H1 (cell line): ENCODE results near the gene CDC42EP3. TPM values are rescaled to one million over a fixed set of nuclear protein-coding genes. Genes with fewer than 3 reads are reported as not detected.

Source experiments
- CTCF ChIA-PET: fragments of 300-600 bp; sonication (Branson Sonifier 250); formaldehyde crosslinking; loops from one replicate; lab custom pipeline; 2021; ENCODE audit not compliant: partially characterized antibody; lab: Charles Lee
- POLR2A ChIA-PET: fragments of 300-600 bp; sonication (Branson Sonifier 250); formaldehyde crosslinking; loops from one replicate; lab custom pipeline; 2021; ENCODE audit warnings: inconsistent platforms; ENCODE audit not compliant: partially characterized antibody; lab: Charles Lee
- DNase-seq, 2 experiments: peaks; one replicate each; pipeline versions ENCODE4 v3.0.0 to v3.0.0-alpha.2; 2010 to 2022; ENCODE audit warnings: low spot score in 2 of 2, low read depth in 1 of 2, mixed read lengths in 1 of 2
- FAIRE-seq: peaks from 2 replicates; lab custom pipeline; 2011; peaks lifted over from hg19 to GRCh38; lab: Jason Lieb, UNC
- H2AFZ ChIP-seq: 2 replicates; pipeline ENCODE4 v1.8.1; 2012; ENCODE audit warnings: low read length, inconsistent platforms
- H2AK5ac ChIP-seq: 2 replicates; pipeline ENCODE4 v1.6.1; 2013; ENCODE audit warnings: low read depth, low read length
- H2BK120ac ChIP-seq: replicated peaks from 2 replicates; pipeline ENCODE3; 2013; ENCODE audit warnings: low read depth, low read length, inconsistent platforms
- H2BK12ac ChIP-seq: 2 replicates; pipeline ENCODE4 v1.6.1; 2013; ENCODE audit warnings: low read depth, low read length
- H2BK15ac ChIP-seq: 2 replicates; pipeline ENCODE4 v1.6.1; 2013; ENCODE audit warnings: low read length
- H2BK20ac ChIP-seq: 2 replicates; pipeline ENCODE4 v1.6.1; 2013; ENCODE audit warnings: low read length
- H2BK5ac ChIP-seq: 2 replicates; pipeline ENCODE4 v1.6.1; 2013; ENCODE audit warnings: low read depth, low read length
- H3K14ac ChIP-seq: 2 replicates; pipeline ENCODE4 v1.6.1; 2013; ENCODE audit warnings: inconsistent platforms; ENCODE audit not compliant: insufficient read length
- H3K18ac ChIP-seq: 2 replicates; pipeline ENCODE4 v1.6.1; 2013; ENCODE audit warnings: low read length; ENCODE audit errors: extremely low read depth
- H3K23ac ChIP-seq: 2 replicates; pipeline ENCODE4 v1.6.1; 2013; ENCODE audit warnings: inconsistent platforms; ENCODE audit not compliant: insufficient read length
- H3K23me2 ChIP-seq: 2 replicates; pipeline ENCODE4 v1.6.1; 2013; ENCODE audit warnings: low read depth, low read length
- H3K27ac ChIP-seq: 2 replicates; pipeline ENCODE4 v1.6.1; 2011; ENCODE audit warnings: low read depth, low read length, inconsistent platforms
- H3K27me3 ChIP-seq, 4 experiments: replicated peaks in 1 of 4; 1 replicate in 1 of 4; 2 replicates in 3 of 4; pipeline versions ENCODE4 v1.6.1 to v1.8.1; 2011 to 2013; ENCODE audit warnings: low read length in 3 of 4, mild to moderate bottlenecking in 3 of 4, inconsistent platforms in 2 of 4, mixed read lengths in 2 of 4, moderate library complexity in 1 of 4; ENCODE audit not compliant: control insufficient read depth in 3 of 4, insufficient read depth in 3 of 4; ENCODE audit errors: extremely low read depth in 1 of 4
- H3K36me3 ChIP-seq, 4 experiments: 2 replicates each; pipeline versions ENCODE4 v1.6.1 to v1.8.1; 2011 to 2013; ENCODE audit warnings: mild to moderate bottlenecking in 4 of 4, low read length in 3 of 4, moderate library complexity in 2 of 4, control low read depth in 1 of 4, inconsistent platforms in 1 of 4; ENCODE audit not compliant: insufficient read depth in 4 of 4, control insufficient read depth in 2 of 4
- H3K4ac ChIP-seq: replicated peaks from 2 replicates; pipeline ENCODE3; 2013; ENCODE audit warnings: low read length, low read depth, mixed read lengths, inconsistent platforms; ENCODE audit not compliant: insufficient read length
- H3K4me1 ChIP-seq, 4 experiments: replicated peaks in 1 of 4; 1 replicate in 1 of 4; 2 replicates in 3 of 4; pipeline versions ENCODE4 v1.6.1 to v1.8.1; 2011 to 2013; ENCODE audit warnings: low read length in 3 of 4, inconsistent platforms in 2 of 4, mixed read lengths in 1 of 4; ENCODE audit not compliant: insufficient read depth in 4 of 4, control insufficient read depth in 3 of 4
- H3K4me2 ChIP-seq, 2 experiments: 2 replicates each; pipeline versions ENCODE4 v1.6.1 to v1.8.1; 2011 to 2013; ENCODE audit warnings: low read depth in 2 of 2, low read length in 2 of 2, control low read depth in 1 of 2, inconsistent platforms in 1 of 2, mild to moderate bottlenecking in 1 of 2; ENCODE audit not compliant: insufficient read depth in 1 of 2
- H3K4me3 ChIP-seq, 4 experiments: fragments of 200-600, 300-600 bp in 1 of 4; sonication (generic), shearing (Covaris generic), sonication (Bioruptor Twin) in 1 of 4; 2 replicates each; pipeline versions ENCODE4 v1.5.1 to v1.8.1; 2011 to 2016; ENCODE audit warnings: low read length in 4 of 4, low read depth in 3 of 4, control low read depth in 2 of 4, inconsistent platforms in 2 of 4, mild to moderate bottlenecking in 2 of 4, mixed read lengths in 1 of 4, moderate library complexity in 1 of 4; ENCODE audit not compliant: insufficient read depth in 2 of 4; ENCODE audit errors: extremely low read depth in 1 of 4
- H3K56ac ChIP-seq: replicated peaks from 2 replicates; pipeline ENCODE3; 2013; ENCODE audit warnings: low read depth, mild to moderate bottlenecking, mixed read lengths, low read length, inconsistent platforms; ENCODE audit not compliant: insufficient read length
- H3K79me1 ChIP-seq: 2 replicates; pipeline ENCODE4 v1.6.1; 2013; ENCODE audit warnings: low read depth, low read length, control low read depth
- H3K79me2 ChIP-seq, 2 experiments: 2 replicates each; pipeline versions ENCODE4 v1.6.1 to v1.8.1; 2012 to 2013; ENCODE audit warnings: low read length in 2 of 2, mild to moderate bottlenecking in 2 of 2, inconsistent platforms in 1 of 2; ENCODE audit not compliant: insufficient read depth in 2 of 2, control insufficient read depth in 1 of 2
- H3K9ac ChIP-seq, 4 experiments: replicated peaks in 1 of 4; 1 replicate in 1 of 4; 2 replicates in 3 of 4; pipeline versions ENCODE4 v1.6.1 to v1.8.1; 2011 to 2013; ENCODE audit warnings: low read depth in 3 of 4, low read length in 3 of 4, control low read depth in 2 of 4, mild to moderate bottlenecking in 2 of 4, moderate library complexity in 2 of 4, inconsistent platforms in 1 of 4; ENCODE audit errors: extremely low read depth in 1 of 4
- H3K9me3 ChIP-seq, 2 experiments: 2 replicates each; pipeline versions ENCODE4 v1.6.1 to v1.8.1; 2012 to 2013; ENCODE audit warnings: mild to moderate bottlenecking in 2 of 2, moderate library complexity in 2 of 2, control low read depth in 1 of 2, inconsistent platforms in 1 of 2, low read depth in 1 of 2, low read length in 1 of 2, mixed read lengths in 1 of 2; ENCODE audit not compliant: insufficient read depth in 2 of 2
- H4K20me1 ChIP-seq, 2 experiments: replicated peaks in 1 of 2; 2 replicates each; pipeline versions ENCODE3 to v1.8.1; 2011 to 2013; ENCODE audit warnings: inconsistent platforms in 2 of 2, low read length in 2 of 2, mild to moderate bottlenecking in 1 of 2; ENCODE audit not compliant: insufficient read depth in 2 of 2, control insufficient read depth in 1 of 2
- H4K5ac ChIP-seq: 2 replicates; pipeline ENCODE4 v1.6.1; 2013; ENCODE audit warnings: low read length, low read depth, mixed read lengths, inconsistent platforms; ENCODE audit not compliant: insufficient read length
- H4K8ac ChIP-seq: 2 replicates; pipeline ENCODE4 v1.8.0; 2013; ENCODE audit warnings: mild to moderate bottlenecking, moderate library complexity, low read length, inconsistent platforms; ENCODE audit not compliant: insufficient read depth; ENCODE audit errors: extremely low read depth
- H4K91ac ChIP-seq: replicated peaks from 2 replicates; pipeline ENCODE3; 2013; ENCODE audit warnings: low read length, mixed read lengths, inconsistent platforms; ENCODE audit not compliant: insufficient read length
- BCL11A ChIP-seq, 2 experiments: IDR thresholded peaks; one replicate each; pipeline ENCODE4 v1.6.1; 2011; ENCODE audit warnings: low read depth in 2 of 2, low read length in 2 of 2, mild to moderate bottlenecking in 2 of 2
- CBX8 ChIP-seq: fragments of 300-800, 300-1000 bp; sonication (generic); IDR thresholded peaks from 2 replicates; pipeline ENCODE4 v1.7.1; 2016; ENCODE audit warnings: low read depth, low read length, borderline replicate concordance
- CREB1 ChIP-seq: IDR thresholded peaks from 2 replicates; pipeline ENCODE4 v1.6.1; 2012; ENCODE audit warnings: inconsistent platforms
- EP300 ChIP-seq, 2 experiments: IDR thresholded peaks; 1 replicate in 1 of 2; 2 replicates in 1 of 2; pipeline ENCODE4 v1.6.1; 2011 to 2012; ENCODE audit warnings: low read depth in 2 of 2, low read length in 2 of 2, mild to moderate bottlenecking in 2 of 2, borderline replicate concordance in 1 of 2, inconsistent platforms in 1 of 2, moderate library complexity in 1 of 2
- FOSL1 ChIP-seq: IDR thresholded peaks from 2 replicates; pipeline ENCODE4 v1.6.1; 2011; ENCODE audit warnings: mild to moderate bottlenecking, low read depth, low read length, moderate library complexity; ENCODE audit not compliant: insufficient read depth
- JUN ChIP-seq: IDR thresholded peaks from 2 replicates; pipeline ENCODE4 v1.6.1; 2011; ENCODE audit warnings: low read depth, mild to moderate bottlenecking, improper control_type of control experiment, low read length
- KDM1A ChIP-seq: fragments of 200-600, 300-600 bp; sonication (generic); IDR thresholded peaks from 2 replicates; pipeline ENCODE4 v1.7.1; 2016; ENCODE audit warnings: mild to moderate bottlenecking, low read length, borderline replicate concordance
- PHF8 ChIP-seq: fragments of 200-600 bp; sonication (generic); conservative IDR thresholded peaks from 2 replicates; pipeline ENCODE4 v1.7.1; 2012; ENCODE audit warnings: low read depth, mild to moderate bottlenecking, inconsistent platforms, low read length, moderate library complexity
- RAD21 ChIP-seq, 2 experiments: IDR thresholded peaks in 1 of 2; conservative IDR thresholded peaks in 1 of 2; 2 replicates each; pipeline ENCODE4 v1.6.1; 2011; ENCODE audit warnings: low read depth in 2 of 2, low read length in 2 of 2, improper control_type of control experiment in 1 of 2, inconsistent platforms in 1 of 2, mild to moderate bottlenecking in 1 of 2, moderate library complexity in 1 of 2
- WGBS, 2 experiments: shearing (Covaris generic) in 1 of 2; methylation state at CpG; one replicate each; pipeline versions ENCODE4 v1.1.6 to v1.1.7; 2013 to 2015; ENCODE audit warnings: low lambda C conversion rate in 2 of 2, mixed read lengths in 2 of 2, inconsistent platforms in 1 of 2, low coverage in 1 of 2, missing lambda C conversion rate in 1 of 2; ENCODE audit not compliant: insufficient replicate concordance in 2 of 2, insufficient coverage in 1 of 2, insufficient read length in 1 of 2; ENCODE audit errors: extremely low coverage in 1 of 2, missing lambda C conversion rate in 1 of 2; 5-methylcytosine and 5-hydroxymethylcytosine counted together
- polyA plus RNA-seq, 7 experiments: library from polyadenylated mRNA; depleted of rRNA in 3 of 7; stranded (reverse) in 5 of 7; unstranded in 2 of 7; fragments of >200 nt in 5 of 7; fragments of 200-250 nt in 2 of 7; gene quantifications; 1 replicate in 5 of 7; 2 replicates in 1 of 7; 4 replicates in 1 of 7; pipeline versions ENCODE4 v1.2.1 to v1.2.3, GENCODE V29; 2011 to 2013; ENCODE audit warnings: missing spikeins in 2 of 7, mixed read lengths in 2 of 7
- total RNA-seq: library from RNA; stranded (reverse); fragmentation: NEBNext Ultra II Directional; extraction: Animal tissue kit (Norgen Biotek cat#: 25700); gene quantifications from 2 replicates; pipeline ENCODE4 v1.2.1, GENCODE V29; 2021
- TF ChIP-seq, protein P1 (sequence below): IDR thresholded peaks from 2 replicates; pipeline ENCODE4 v1.6.1; 2011; ENCODE audit warnings: low read length, improper control_type of control experiment

Gene CDC42EP3
- total and polyA plus RNA-seq, 2 of the 8 experiments (the other 6 are each of a cell fraction or from before 2014, with no cell fraction given): 18.4 to 24.7 TPM

DNA sequence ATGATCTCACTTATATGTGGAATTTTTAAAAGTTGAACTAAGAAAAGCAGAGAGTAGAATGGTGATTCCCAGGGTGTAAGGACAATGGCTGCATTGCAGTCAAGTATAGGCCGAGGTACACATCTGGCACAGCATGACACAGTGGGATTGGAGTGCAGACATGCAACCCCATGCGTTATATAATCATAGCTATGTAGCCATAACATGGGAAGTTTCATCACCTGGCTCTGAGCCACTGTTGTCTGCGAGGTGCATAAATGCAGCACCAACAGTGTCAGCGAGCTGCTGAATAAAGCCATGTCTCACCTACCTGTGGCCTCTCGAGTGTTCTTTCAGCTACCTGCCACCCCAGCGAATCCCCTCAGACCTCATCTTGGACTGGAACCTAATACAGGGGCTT lies 61.7 kb downstream of the CDC42EP3 start:
- no peaks in the 10 kb centered on the region for H3K79me2 ChIP-seq
- H3K9me3 ChIP-seq: no peaks in the 10 kb centered on the region
- H3K4me2 ChIP-seq: no peak overlapping the region
- H3K23me2 ChIP-seq: no peaks in the 10 kb centered on the region
- no peak overlapping the region for H2BK12ac ChIP-seq
- no peaks in the 10 kb centered on the region for H3K79me1 ChIP-seq
- no peak overlapping the region for H2BK15ac ChIP-seq
- H3K14ac ChIP-seq: no peak overlapping the region
- CTCF ChIA-PET: no interaction called here
- WGBS, 2 experiments: 89% methylated on average over 6 of the region's 6 CpGs; no CpG with 5 or more reads in 1 of the 2 experiments
- TF ChIP-seq CBX8 (no peak), EP300 (IDR thresholded peaks at IDR 0.05; ENCODE audit: borderline replicate concordance in 1 of 2, low read depth in 2 of 2, low read length in 2 of 2) (no peak), BCL11A (IDR thresholded peaks at IDR 0.05; ENCODE audit: low read depth in 2 of 2, low read length in 2 of 2) (no peak), FOSL1 (no peak), CREB1 (no peak), KDM1A (no peak), RAD21 (IDR thresholded peaks at IDR 0.05 in 1 of 2, conservative IDR thresholded peaks at IDR 0.05 in 1 of 2; ENCODE audit: low read depth in 2 of 2, low read length in 2 of 2) (no peak), PHF8 (no peak), JUN (no peak)
- TF ChIP-seq, protein P1, sequence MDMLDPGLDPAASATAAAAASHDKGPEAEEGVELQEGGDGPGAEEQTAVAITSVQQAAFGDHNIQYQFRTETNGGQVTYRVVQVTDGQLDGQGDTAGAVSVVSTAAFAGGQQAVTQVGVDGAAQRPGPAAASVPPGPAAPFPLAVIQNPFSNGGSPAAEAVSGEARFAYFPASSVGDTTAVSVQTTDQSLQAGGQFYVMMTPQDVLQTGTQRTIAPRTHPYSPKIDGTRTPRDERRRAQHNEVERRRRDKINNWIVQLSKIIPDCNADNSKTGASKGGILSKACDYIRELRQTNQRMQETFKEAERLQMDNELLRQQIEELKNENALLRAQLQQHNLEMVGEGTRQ: no peak
- H3K18ac ChIP-seq: no peak overlapping the region
- DNase-seq: no peak
- no peak overlapping the region for H3K4ac ChIP-seq
- FAIRE-seq: no peak
- POLR2A ChIA-PET: no interaction called here
- no peaks in the 10 kb centered on the region for H3K27me3 ChIP-seq
- H4K8ac ChIP-seq: no peak overlapping the region
- H2BK20ac ChIP-seq: no peak overlapping the region
- no peak overlapping the region for H2AFZ ChIP-seq
- H2BK5ac ChIP-seq: no peak overlapping the region
- no peaks in the 10 kb centered on the region for H4K20me1 ChIP-seq
- no peak overlapping the region for H2BK120ac ChIP-seq
- H3K56ac ChIP-seq: no peak overlapping the region
- no peak overlapping the region for H3K9ac ChIP-seq
- H4K5ac ChIP-seq: no peak overlapping the region
- H2AK5ac ChIP-seq: no peak overlapping the region
- H4K91ac ChIP-seq: no peak overlapping the region
- no peak overlapping the region for H3K23ac ChIP-seq
- no peaks in the 10 kb centered on the region for H3K36me3 ChIP-seq
- no peak overlapping the region for H3K27ac ChIP-seq
- H3K4me3 ChIP-seq: no peak overlapping the region
- H3K4me1 ChIP-seq: no peaks in the 10 kb centered on the region
